Articular chondrocyte of knee joint (primary cell): ENCODE measurements around the gene NDUFA6. TPM values are rescaled to one million over a fixed set of nuclear protein-coding genes. Genes with fewer than 3 reads are reported as not detected.

ENCODE experiments used
- small RNA-seq: library from RNA; depleted of rRNA; stranded (forward); fragments of <200 nt; gene quantifications from one replicate; pipeline ENCODE3, GENCODE V24; 2012
- total RNA-seq: library from RNA; depleted of rRNA; stranded (reverse); fragments of >200 nt; gene quantifications from 2 replicates; pipeline ENCODE4 v1.2.3, GENCODE V29; 2012

The NDUFA6 gene
- 46.5 and 56.2 TPM in 2 replicates for total RNA-seq

DNA sequence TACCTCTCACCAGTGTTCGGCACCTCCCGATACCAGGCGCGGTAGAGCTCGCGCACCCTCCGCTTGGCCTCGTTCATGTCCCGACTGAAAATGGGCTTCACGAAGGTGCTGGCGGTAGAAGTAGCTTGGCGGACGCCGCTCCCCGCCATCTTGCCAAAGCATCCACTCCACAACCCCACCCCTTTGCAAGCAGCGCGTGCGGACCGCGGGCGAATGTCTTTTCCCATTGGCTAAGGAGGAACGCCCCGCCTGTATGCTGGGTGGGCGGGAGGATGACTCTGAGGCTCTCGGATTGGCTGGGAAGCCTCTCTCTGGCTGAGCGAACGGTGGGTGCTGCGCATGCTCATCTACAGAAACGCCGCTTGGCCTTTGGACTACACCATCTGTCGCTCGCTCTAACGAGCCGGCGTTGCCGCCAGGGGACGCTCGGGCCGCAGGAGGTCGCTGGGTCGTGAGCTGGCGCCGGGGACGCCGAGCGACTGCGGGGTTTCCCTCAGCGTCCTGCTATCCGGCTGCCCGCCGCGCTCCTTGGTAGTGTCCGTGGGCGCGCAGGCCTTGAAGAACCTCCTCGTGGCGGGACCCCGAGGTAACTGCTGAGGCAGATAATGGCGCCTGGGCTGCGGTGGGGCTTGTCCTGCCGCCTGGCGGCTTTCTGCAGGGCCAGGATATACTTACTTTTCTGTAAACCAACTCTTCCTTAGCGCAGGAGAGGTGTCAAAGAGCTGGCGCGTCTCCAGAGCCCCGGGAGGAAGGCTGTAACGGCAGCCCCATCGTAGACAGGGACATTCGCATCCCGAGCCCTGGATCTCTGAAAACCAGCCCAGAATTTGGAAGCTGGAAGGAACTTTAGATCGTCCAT lies at the start of gene NDUFA6:
Gene NDUFA6 (minus strand): TSS at position 177 of the 859 bp plus-strand sequence. CDS start 28 bp downstream, at position 149.

DNA sequence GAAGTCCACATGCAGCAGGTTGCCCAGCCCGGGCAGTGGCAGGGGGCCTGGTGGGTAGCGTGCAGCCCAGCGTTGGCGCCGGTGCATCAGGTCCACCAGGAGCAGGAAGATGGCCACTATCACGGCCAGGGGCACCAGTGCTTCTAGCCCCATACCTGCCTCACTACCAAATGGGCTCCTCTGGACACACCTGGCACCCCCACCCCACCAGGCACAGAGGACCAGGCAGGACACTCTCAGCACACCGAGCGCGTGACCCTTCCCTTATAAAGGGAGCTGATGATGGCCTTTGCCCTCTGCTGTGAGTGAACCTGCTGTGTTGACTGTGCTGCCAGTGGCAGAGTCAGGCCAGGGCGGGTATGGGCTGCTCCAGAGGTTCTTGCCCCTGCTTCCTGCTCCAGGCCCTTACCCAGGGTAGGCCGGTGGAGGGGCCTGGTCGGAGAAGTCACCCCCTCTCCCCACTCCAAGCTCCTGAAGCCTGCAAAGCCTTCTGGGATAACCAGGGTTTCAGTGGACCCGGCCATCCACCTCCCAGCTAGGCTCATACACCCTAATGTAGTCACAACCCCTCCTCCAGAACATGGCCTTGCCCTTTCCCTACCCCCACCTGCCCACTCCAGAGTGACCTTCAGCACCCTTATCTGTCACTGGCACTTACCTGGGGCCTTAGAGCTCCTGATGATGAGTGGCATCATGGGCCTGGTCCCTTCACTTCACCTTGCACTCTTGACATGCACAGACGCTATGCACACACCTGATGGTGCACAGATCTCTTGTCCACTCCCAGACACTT lies 40.3 kb upstream of the NDUFA6 start, which contains the start of gene CYP2D6:
Gene CYP2D6 (minus strand): TSS at position 172 of the 793 bp plus-strand sequence. CDS start 19 bp downstream, at position 153.

DNA sequence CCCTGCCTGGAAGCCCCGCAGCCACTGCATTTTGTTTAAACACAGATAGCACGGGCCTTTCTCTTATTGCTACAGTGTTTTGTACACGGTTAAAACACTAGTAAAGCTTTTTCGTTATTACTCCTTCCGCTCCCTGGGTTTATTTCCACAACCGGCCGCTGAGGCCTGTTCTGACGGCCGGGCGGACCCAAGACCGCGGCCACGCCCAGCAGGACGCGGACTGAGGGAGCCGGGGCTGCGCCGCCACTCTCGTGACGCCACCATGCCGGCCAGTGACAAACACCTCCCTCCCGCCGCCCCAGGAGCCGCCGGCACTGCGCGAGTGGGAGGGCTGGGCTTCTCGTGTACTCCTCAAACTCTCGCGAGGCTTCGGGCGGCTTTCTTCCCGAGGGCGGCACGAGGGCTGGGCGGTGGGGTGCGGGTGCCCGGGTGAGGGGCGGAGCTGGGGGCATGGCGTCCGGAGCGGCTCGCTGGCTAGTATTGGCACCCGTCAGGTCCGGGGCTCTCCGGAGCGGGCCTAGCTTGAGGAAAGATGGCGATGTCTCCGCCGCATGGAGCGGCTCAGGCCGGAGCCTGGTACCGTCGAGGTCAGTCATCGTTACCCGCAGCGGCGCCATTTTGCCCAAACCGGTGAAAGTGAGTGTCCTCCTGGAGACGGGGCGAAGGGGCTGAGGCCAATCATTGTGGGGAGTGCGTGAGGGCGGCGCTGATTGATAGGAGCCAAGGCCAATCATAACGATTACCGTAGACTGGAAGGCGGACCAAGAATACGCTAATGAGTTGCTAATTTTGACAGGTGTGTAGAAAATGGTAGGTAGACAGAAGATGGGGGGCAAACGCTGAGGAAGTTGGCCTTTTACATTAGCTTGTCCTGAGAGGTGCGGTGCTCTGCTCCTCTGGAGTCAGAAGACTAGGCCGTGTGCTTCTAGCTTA lies 11.0 kb downstream of the NDUFA6 start, which contains the start of gene SMDT1:
Gene SMDT1 (plus strand): TSS at position 382 of the 933 bp plus-strand sequence. CDS start 69 bp downstream, at position 451.

DNA sequence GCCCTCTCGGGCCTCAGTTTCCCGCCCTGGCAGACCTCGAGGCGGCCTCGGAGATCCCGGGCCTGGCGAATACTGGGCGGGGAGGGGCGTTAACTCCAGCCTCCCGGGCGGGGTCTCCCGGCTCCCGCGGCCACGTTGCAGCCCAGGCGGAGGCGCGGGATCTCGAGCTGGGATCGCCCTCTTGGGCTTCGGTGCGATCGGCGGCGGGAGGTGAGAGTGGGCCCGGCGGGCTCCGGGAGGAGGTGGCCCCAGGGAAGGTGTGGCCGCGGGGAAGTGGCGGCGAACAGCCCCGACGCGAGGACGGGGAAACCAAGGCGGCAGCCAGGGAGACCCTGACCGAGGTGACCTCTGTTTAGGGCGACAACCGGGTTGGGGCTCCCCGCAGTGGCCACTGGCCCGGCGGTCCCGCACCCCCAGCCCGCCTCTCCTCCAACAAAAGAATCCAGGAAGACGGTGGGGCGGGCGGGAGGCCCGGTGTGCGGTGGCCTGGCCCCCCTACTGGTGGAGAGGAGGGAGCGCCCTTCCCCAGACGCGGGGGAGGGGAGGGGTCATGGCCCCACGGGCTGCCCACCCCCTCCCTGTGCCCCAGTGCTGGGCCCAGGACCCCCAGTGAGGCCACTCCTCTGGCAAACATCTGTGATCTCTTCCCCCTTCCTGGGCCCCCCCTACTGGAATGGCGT lies 16.3 kb downstream of the NDUFA6 start, which contains the start of gene PHETA2:
Gene PHETA2 (plus strand): TSS at position 117 of the 680 bp plus-strand sequence. CDS start 3,046 bp downstream, outside the sequence.

DNA sequence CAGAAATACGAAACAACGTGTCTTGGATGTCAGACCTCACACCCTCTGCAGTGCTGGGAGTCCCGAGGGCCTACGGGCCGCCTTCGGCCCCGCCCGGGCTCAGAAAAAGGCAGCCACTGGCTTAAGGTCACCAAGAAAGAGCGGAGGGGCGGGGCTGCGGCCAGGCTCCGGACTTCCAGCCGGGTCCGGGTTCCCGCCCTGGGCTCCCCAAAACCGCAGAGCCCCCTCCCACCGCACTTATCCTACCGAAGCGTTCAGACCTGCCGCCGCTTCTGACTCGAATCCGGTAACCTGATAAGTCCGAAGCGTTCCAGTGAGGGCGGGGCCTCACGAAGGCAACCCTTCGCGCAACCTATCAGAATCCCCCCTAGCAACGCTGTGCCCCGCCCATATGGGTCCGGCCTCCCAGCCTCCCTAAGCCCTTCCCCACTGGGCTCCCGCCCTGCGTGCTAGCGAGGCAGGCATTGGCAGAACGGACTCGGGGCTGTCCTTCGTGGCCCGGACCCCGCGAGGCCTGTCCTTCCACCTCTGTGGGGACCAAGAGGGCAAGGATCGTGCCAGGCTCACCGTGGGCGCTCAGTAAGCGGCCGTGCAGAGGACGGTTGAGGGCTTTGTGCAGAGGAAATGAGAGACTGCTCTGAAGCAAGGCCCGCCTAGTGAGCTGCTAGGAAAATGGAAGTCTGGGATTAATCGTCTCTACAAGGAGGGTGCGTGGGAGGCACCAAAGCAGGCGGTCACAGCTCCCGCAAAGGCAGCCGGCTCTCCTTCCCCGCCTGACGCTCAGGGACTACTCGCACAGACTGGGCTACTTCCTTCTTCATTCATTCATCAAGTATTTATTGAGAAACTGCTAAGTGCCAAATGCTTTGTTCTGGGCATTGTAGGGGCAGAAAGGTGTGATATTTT lies 19.8 kb downstream of the NDUFA6 start, which contains the start of gene NAGA:
Gene NAGA (minus strand): TSS at position 296 of the 906 bp plus-strand sequence. CDS start 515 bp downstream, outside the sequence.

Small RNAs within 50 kb of the gene (small RNA-seq; reads per million reads assigned to genes)
- gene SNORD13P1, result not detected

Other genes with a start within 250 kb of the NDUFA6 start
- gene SHISA8, start 175.7 kb downstream of the NDUFA6 start, total RNA-seq, result not detected in 2 replicates
- 0.11 and 0.26 TPM in 2 replicates for gene TNFRSF13C, start 164.0 kb downstream of the NDUFA6 start, total RNA-seq
- gene CENPM, start 143.6 kb downstream of the NDUFA6 start, total RNA-seq, result 7.6 and 7.8 TPM in 2 replicates
- gene SEPTIN3, start 121.3 kb downstream of the NDUFA6 start, total RNA-seq, result under 0.01 and 0.22 TPM in 2 replicates
- 0.76 and 1.2 TPM in 2 replicates for gene WBP2NL, start 92.0 kb downstream of the NDUFA6 start, total RNA-seq
- 44.6 and 46.0 TPM in 2 replicates for gene NAGA, start 20.0 kb downstream of the NDUFA6 start, total RNA-seq
- gene PHETA2, start 16.5 kb downstream of the NDUFA6 start, total RNA-seq, result 16.2 and 23.1 TPM in 2 replicates
- 6.7 and 8.2 TPM in 2 replicates for gene SMDT1, start 11.1 kb downstream of the NDUFA6 start, total RNA-seq
- gene CYP2D6, start 40.0 kb upstream of the NDUFA6 start, total RNA-seq, result 0.13 and 0.22 TPM in 2 replicates
- 29.3 and 30.8 TPM in 2 replicates for gene TCF20, start 179.9 kb upstream of the NDUFA6 start, total RNA-seq